Measurements from ENCODE around the gene VAC14.

VAC14 gene

GRCh38 chr16:70709942-70710341 is 91.0 kb downstream of the VAC14 start:
- in situ Hi-C loops (cut with MboI; ENCODE audit: low sequenced_read_pairs), result no loop called here

GRCh38 chr16:70709457-70709856 is 91.5 kb downstream of the VAC14 start:
- in situ Hi-C loops (cut with MboI; ENCODE audit: low sequenced_read_pairs), result no loop called here

DNA sequence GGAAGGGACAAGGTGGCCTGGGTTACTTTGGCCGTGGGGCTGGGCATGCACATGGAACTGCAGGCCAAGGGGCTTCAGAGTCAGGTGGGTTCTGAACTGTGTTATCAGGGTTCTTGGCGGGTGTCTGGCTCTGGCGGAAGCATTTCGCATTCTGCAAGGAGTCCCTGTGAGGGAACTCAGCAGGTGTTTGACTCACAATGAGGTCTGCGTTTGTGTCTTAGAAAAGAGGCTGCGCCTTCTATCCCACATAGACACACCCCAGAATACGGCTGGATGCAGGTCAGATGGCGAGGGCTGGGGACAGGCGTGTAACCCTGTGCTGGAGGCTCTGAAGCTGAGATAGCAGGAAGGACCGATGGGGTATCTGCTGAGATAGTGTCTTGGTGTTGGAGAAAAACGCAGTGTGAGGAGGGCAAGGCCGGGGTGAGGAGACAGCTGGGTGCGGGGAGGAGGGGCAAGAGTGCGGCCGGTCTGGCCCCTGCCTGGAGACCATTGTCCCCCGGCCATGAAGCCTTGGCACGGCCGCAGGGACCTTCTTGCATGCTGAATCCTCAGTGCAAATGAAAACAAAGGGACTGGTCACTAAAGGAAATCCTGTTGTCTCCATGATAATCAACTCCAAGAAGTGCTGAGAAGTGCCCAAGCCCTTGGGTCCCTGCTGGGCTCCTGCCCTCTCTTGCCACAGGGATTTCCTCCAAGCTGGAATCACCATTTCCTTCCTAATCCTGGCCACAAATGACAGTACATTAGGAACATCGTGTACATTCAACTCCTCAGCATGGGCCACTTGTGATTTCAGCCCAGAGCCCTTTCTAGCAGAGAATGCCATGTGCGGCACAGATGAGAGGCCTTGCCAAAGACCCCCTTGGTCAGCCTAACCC is 92.4 kb downstream of the VAC14 start:
- in situ Hi-C loops (cut with MboI; ENCODE audit: low sequenced_read_pairs), result no loop called here

DNA sequence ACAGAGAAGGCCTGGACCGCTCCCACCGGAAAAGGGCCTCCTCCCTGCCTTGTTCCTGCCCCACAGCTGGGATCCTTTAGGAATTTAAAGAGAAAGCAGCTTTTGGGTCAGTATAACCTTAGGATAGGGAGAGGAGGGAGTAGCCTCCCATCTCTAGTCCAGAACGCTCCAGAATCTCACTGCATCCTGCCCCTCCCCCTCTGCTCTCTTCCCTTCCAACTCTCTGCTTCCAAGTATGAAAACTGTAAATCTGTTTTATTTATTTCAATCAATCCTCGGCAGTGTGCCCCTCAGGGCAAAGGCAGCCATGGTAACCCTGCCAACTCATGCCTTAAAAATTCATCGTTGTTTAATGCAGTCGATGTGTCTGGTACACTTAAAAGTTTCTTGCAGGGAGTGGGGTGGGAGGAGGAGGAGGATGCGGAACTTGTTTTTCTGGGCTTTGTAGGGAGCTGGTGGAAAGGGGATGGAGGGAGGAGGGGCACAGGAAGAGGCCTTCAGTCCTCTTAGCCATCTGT is 94.0 kb downstream of the VAC14 start:
- in situ Hi-C loops (cut with MboI; ENCODE audit: low sequenced_read_pairs), result no loop called here

- in situ Hi-C loops (cut with MboI; ENCODE audit: low sequenced_read_pairs), result no loop called here
Measured at GRCh38 chr16:70705056-70705455, 95.9 kb downstream of the VAC14 start.

DNA sequence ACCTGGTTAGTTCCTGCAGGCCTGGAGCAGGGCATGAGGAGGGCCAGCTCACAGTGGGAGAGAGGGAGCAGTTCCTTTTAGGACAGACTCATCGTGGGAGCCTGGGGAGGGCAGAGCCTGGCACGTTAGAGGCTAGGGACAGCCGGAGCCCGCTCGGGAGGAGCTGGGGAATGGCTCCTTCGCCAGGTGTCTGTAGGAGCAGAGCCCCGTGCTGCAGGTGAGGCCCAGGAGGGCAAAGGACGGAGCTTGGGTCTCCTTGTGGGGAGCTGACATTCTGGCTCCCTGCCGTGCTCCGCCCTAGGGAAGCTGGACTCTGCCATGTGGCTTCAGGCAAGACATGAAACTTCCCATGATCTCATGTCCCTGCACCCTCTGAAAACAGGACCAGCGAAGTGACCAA is 96.4 kb downstream of the VAC14 start:
- in situ Hi-C loops (cut with MboI; ENCODE audit: low sequenced_read_pairs), result no loop called here

- in situ Hi-C loops (cut with MboI; ENCODE audit: low sequenced_read_pairs), result no loop called here
Measured at GRCh38 chr16:70703835-70704381, 97.0 kb downstream of the VAC14 start.

DNA sequence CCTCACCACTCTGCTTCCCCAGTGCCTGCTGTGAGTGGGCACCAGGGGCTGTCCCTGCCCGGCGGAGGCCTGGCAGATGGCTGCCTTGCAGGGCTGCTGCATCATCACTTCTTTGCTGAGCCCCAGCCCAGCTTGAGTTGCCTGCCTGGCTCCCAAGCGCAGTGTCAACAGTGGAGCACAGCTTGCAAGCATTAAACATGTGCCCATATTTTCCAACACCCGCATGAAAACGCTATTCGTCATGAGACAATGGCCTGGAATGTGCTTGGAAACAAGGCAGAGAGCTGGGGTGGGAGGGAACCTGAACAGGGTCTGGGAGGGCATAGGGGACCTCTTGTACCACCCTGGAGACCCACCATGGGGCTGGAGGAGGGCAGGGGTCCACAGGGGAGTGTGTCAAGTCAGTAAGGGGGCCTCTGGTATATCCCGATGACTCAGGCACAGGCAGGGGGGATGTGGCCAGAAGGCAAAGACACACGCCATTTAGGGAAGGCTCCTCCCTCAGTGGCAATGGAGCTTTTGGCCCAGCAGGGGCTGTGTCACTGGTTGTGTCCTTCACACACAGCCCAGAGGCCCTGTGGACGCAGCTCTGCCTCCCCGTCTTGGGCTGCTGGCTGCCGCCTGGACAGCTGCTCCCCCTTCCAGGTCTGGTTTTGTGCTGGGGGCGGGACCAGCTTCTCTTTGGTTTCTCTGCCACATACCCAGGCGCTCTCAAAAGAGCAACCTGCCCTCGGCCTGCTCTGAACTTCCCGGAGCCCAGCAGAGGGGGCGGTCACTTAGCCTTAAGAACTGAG is 97.7 kb downstream of the VAC14 start:
- in situ Hi-C loops (cut with MboI; ENCODE audit: low sequenced_read_pairs), result no loop called here

DNA sequence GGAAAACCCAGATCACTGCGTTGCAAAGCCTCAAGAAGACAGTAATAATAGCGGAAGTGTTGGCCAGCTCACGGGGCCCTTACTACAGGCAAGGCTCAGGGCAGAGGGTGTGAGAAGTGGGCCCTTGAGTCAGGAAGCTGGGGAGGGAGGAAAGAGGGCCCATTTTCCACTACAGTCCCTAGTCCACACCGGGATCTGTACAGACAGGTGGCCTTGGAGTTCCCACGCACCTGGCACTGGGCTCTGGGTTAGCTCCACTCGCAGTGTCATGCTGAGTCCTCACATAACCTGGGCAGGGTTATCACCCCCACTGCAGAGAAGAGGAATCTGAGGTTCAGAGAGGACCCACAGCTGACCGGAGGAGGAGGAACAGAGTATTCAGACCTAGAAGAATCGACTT is 98.3 kb downstream of the VAC14 start:
- in situ Hi-C loops (cut with MboI; ENCODE audit: low sequenced_read_pairs), result no loop called here

DNA sequence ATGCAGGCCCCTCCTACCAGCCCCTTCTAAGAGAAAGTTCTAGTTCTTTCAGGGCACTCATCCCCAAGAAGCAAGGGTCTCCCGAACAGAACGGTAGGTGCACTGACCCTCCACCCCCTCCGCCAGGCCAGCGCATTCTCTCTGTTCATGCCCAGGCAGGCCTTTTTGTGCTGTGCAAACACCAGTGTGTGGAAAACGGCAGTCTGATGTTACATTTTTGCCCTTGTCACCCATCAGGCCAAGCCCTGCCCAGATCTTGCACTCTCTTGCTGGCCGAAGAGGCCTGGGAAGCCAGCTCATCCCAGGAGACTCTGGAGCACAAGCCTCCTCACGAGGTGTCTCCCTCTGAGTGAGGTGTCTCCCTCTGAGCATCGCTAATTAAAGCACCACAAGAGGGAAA is 99.0 kb downstream of the VAC14 start:
- in situ Hi-C loops (cut with MboI; ENCODE audit: low sequenced_read_pairs), result no loop called here

DNA sequence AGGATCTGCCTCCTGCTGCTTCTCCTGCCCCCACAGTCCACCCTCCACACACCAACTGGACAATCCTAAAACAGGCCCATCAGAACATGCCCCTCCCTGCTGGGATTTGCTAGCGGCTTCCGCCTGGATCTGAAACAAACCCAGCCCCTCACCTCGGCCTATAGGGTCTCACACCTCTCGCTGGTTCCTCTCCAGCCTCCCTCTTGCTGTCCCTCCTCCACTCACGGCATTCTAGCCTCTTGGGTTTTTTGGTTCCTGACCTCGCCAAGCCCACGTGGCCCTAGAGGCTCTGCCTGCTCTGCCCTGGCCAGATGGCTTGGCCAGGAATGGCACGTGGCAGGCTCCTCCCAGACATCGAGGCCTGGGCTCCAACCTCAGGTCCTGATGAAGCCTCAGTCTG is 99.4 kb downstream of the VAC14 start:
- in situ Hi-C loops (cut with MboI; ENCODE audit: low sequenced_read_pairs), result no loop called here

GRCh38 chr16:70701036-70701435 is 99.9 kb downstream of the VAC14 start:
- in situ Hi-C loops (cut with MboI; ENCODE audit: low sequenced_read_pairs), result no loop called here

GRCh38 chr16:70700101-70701020 is 100.6 kb downstream of the VAC14 start:
- in situ Hi-C loops (cut with MboI; ENCODE audit: low sequenced_read_pairs), result no loop called here

DNA sequence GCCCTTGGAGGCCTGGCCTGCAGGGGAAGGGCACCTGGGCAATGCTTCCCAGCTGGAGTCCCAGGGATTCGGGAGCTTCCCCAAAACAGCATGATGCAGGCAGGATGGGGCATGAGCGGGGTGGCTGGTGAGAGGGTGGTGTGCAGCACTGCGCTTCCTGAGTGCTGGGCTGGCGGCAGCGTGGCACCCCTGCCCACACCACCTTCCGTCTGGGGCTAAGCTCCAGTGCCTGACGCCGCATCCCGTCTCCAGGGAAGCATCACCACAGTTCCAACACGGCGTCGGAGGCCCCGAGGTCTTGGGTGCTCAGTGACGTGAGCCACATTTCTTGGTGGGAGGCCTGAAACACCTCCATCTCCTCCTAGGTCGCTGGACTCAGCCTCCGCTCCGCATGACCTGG is 101.3 kb downstream of the VAC14 start:
- in situ Hi-C loops (cut with MboI; ENCODE audit: low sequenced_read_pairs), result no loop called here

DNA sequence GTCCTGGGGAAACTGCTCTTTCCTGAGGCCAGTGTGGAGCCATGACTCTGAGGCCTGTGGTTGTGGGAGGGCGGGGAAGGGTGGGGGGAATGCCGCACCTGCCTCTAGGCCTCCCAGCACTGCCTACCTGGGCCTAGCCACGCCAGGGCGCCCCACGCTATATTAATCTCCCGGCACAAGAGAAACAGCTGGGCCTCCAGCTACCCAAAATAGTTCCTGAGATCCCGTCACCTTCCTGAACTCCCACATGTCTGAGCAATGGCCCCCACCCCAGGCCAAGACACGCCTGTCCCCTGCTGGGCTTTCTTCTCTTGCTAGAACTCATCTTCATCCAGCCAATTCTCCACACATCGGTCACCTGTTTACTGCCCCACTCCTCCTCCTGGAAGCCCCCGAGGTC is 102.1 kb downstream of the VAC14 start:
- in situ Hi-C loops (cut with MboI; ENCODE audit: low sequenced_read_pairs), result no loop called here

DNA sequence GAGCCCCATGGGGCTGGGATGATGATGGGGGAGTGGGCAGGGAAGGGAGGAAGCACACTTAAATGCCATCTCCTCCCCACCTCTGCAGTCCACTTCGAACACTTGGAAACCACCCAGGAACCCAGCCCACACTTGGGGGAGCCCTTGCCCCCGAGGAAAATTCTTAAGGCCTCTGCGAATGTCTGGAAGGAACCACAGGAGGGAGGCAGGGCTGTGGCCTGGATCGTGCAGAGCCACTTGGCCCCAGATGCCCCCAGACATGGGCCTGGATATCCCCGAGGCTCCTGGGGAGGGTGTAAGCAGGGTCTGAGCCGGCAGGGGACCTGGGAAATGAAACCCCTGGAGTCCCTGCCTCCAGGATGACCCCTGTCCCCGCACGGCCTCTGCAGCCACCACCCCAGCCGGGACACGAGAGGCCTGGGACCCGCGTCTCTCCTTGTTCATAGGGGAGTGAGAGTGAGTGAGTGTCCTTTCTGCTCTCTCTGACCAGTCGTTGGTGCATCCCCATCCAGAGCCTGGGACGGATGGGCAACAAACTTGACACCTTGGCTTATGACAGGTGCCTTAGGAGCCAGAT is 103.3 kb downstream of the VAC14 start:
- in situ Hi-C loops (cut with MboI; ENCODE audit: low sequenced_read_pairs), result no loop called here

- in situ Hi-C loops (cut with MboI; ENCODE audit: low sequenced_read_pairs), result no loop called here
Measured at GRCh38 chr16:70696952-70697593, 103.9 kb downstream of the VAC14 start.

- in situ Hi-C loops (cut with MboI; ENCODE audit: low sequenced_read_pairs), result no loop called here
Measured at GRCh38 chr16:70696355-70696754, 104.6 kb downstream of the VAC14 start.

DNA sequence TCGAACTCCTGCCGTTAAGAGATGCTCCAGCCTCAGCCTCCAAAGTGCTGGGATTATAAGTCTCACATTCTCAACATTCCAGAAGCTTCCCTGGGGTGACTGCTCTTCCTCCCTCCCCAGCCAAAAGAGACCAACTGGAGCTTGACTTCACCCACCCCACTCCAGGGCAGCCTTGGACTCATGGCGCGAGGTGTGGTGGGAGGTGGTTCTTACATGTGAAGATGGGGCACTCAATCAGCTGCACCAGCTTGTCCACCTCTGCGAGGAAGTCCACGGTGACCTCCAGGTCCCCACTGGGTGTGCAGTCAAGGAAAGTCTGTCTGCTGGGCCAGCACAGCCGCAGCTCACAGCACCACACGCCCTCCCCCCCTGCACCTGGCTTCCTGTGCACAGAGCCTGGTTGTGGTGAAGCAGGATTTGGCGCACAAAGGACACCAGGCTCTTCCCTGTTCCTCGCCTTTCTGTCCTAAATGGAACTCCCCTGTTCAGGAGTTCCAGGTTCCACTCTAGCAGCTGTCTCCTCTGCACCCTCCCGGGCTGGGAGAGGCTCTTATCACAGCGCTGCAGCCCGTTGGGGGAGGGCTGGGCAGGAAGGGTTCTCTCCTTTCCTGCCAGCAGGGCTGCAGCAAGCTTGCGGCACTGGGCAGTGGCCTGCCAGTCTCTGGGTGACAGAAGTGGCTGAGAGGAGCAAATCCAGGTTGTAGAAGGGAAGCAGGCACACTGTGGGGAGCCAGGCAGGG is 105.5 kb downstream of the VAC14 start:
- in situ Hi-C loops (cut with MboI; ENCODE audit: low sequenced_read_pairs), result no loop called here

Measured in hTERT RPE-1 (cell line).